Panc1 (cell line): Measurements from ENCODE around the gene GALNT9. TPM values are rescaled to one million over a fixed set of nuclear protein-coding genes. Genes with fewer than 3 reads are reported as not detected.

Source experiments
- ATAC-seq: fragments of 200-7000 bp; cut with Tn5 transposase; 2 replicates; pipeline ENCODE4 v1.9.1; 2020; ENCODE audit warnings: mild to moderate bottlenecking, moderate library complexity
- BruUV-seq: library from RNA; stranded (reverse); fragments of 400-500 nt; replicated peaks from 2 replicates; lab custom pipeline; 2021; lab: Mats Ljungman, UMichigan
- CTCF ChIA-PET: fragments of 300-600 bp; sonication (Branson Sonifier 250); formaldehyde crosslinking; loops from one replicate; lab custom pipeline; 2022; ENCODE audit warnings: antibody characterized with exemption; lab: Charles Lee
- POLR2A ChIA-PET: fragments of 300-600 bp; sonication (Branson Sonifier 250); formaldehyde crosslinking; loops from one replicate; lab custom pipeline; 2022; ENCODE audit warnings: antibody characterized with exemption; lab: Charles Lee
- DNase-seq: peaks from one replicate; pipeline ENCODE4 v3.0.0-alpha.2; 2010; ENCODE audit warnings: low read depth, low spot score
- H3K27ac ChIP-seq: 2 replicates; pipeline ENCODE4 v1.5.1; 2011; ENCODE audit warnings: mild to moderate bottlenecking, low read length, inconsistent platforms
- H3K27me3 ChIP-seq: fragments of 200-500 bp; sonication (Bioruptor generic); 2 replicates; pipeline ENCODE4 v1.6.0; 2014; ENCODE audit warnings: low read length, inconsistent platforms; ENCODE audit not compliant: control insufficient read depth, insufficient read depth
- H3K36me3 ChIP-seq: fragments of 200-500 bp; sonication (Bioruptor generic); 2 replicates; pipeline ENCODE4 v1.5.1; 2014; ENCODE audit warnings: inconsistent platforms, mild to moderate bottlenecking, low read length, moderate library complexity; ENCODE audit not compliant: control insufficient read depth, insufficient read depth
- H3K4me1 ChIP-seq: 2 replicates; pipeline ENCODE4 v1.5.1; 2011; ENCODE audit warnings: inconsistent platforms, mild to moderate bottlenecking, low read length, moderate library complexity; ENCODE audit not compliant: control insufficient read depth, insufficient read depth
- H3K4me3 ChIP-seq, 2 experiments: 2 replicates each; pipeline ENCODE4 v1.5.1; 2011 to 2012; ENCODE audit warnings: low read depth in 2 of 2, low read length in 2 of 2, mild to moderate bottlenecking in 2 of 2, inconsistent platforms in 1 of 2, moderate library complexity in 1 of 2
- H3K9me3 ChIP-seq: fragments of 200-500 bp; sonication (Bioruptor generic); 2 replicates; pipeline ENCODE4 v1.5.1; 2014; ENCODE audit warnings: low read depth, mild to moderate bottlenecking, inconsistent platforms, low read length, moderate library complexity; ENCODE audit not compliant: control insufficient read depth, insufficient read depth
- CTCF ChIP-seq: fragments of 450-650 bp; IDR thresholded peaks from 2 replicates; pipeline ENCODE4 v1.5.1; 2017; ENCODE audit warnings: mild to moderate bottlenecking
- POLR2AphosphoS5 ChIP-seq: IDR thresholded peaks from 2 replicates; pipeline ENCODE4 v1.6.1; 2012; ENCODE audit warnings: mild to moderate bottlenecking, low read depth, low read length, moderate library complexity
- SIN3A ChIP-seq: IDR thresholded peaks from 2 replicates; pipeline ENCODE4 v1.6.1; 2012; ENCODE audit warnings: low read depth, mild to moderate bottlenecking, low read length, moderate library complexity, borderline replicate concordance; ENCODE audit not compliant: insufficient read depth
- TCF7L2 ChIP-seq: IDR thresholded peaks from 2 replicates; pipeline ENCODE4 v1.6.1; 2011; ENCODE audit warnings: mild to moderate bottlenecking, low read depth, low read length, inconsistent platforms
- in situ Hi-C: cut with HindIII; loops from 2 replicates; pipeline ENCODE4 v1.10.0; 2016; ENCODE audit warnings: low sequenced_read_pairs, low pct_unique_long_range_greater_than_20kb
- intact Hi-C: fragments of 100-400 bp; cut with micrococcal nuclease; formaldehyde crosslinking; loops from one replicate; pipeline ENCODE4 v1.10.0; 2022; ENCODE audit not compliant: unreplicated experiment
- total RNA-seq: library from RNA; stranded (reverse); gene quantifications from one replicate; pipeline ENCODE4 v1.2.1, GENCODE V29; 2021; ENCODE audit not compliant: unreplicated experiment
- TF ChIP-seq, protein P1 (sequence below), 2 experiments: IDR thresholded peaks; 2 replicates each; pipeline ENCODE4 v1.6.1; 2011 to 2012; ENCODE audit warnings: low read depth in 2 of 2, control low read depth in 1 of 2, low read length in 1 of 2, mild to moderate bottlenecking in 1 of 2, moderate library complexity in 1 of 2; ENCODE audit not compliant: insufficient read depth in 1 of 2

The GALNT9 gene
- total RNA-seq, 1 experiment from 2014 or later: 0.33 TPM

GRCh38 chr12:132210223-132211055 is 119.0 kb downstream of the GALNT9 start:
- no peaks in the 10 kb centered on the region for H3K4me1 ChIP-seq
- H3K36me3 ChIP-seq: no peaks in the 10 kb centered on the region
- ChIA-PET CTCF (interaction anchor here (0.6 kb wide), 1 partner anchor 52 kb away, joined by 3 read pairs; no protein-coding TSS in a partner anchor), POLR2A (no interaction called here)
- H3K27me3 ChIP-seq: no peaks in the 10 kb centered on the region
- intact Hi-C loops: loop anchor here (10.0 kb wide), 1 partner anchor 56 kb away; no protein-coding TSS in a partner anchor
- TF ChIP-seq SIN3A: no peak
- H3K9me3 ChIP-seq: no peaks in the 10 kb centered on the region
- no peak overlapping the region for H3K4me3 ChIP-seq
- no peak overlapping the region for H3K27ac ChIP-seq
- ATAC-seq: no peak
- no peak for DNase-seq
- in situ Hi-C loops: no loop called here
- no TSS peak for BruUV-seq

GRCh38 chr12:132209619-132210222 is 119.7 kb downstream of the GALNT9 start:
- CTCF ChIA-PET: interaction anchor here (0.6 kb wide), 1 partner anchor 10 kb away, joined by 3 read pairs; no protein-coding TSS in a partner anchor
- Histone ChIP-seq H3K4me3 (no peak overlapping the region), H3K27ac (no peak overlapping the region), H3K9me3 (no peaks in the 10 kb centered on the region), H3K4me1 (no peaks in the 10 kb centered on the region), H3K27me3 (no peaks in the 10 kb centered on the region), H3K36me3 (no peaks in the 10 kb centered on the region)
- no TSS peak for BruUV-seq
- ATAC-seq (no peak), DNase-seq (no peak)
- in situ Hi-C loops: no loop called here
- no peak for TF ChIP-seq SIN3A
- TF ChIP-seq CTCF: no peak
- TF ChIP-seq POLR2AphosphoS5: no peak
- TF ChIP-seq, protein P1, sequence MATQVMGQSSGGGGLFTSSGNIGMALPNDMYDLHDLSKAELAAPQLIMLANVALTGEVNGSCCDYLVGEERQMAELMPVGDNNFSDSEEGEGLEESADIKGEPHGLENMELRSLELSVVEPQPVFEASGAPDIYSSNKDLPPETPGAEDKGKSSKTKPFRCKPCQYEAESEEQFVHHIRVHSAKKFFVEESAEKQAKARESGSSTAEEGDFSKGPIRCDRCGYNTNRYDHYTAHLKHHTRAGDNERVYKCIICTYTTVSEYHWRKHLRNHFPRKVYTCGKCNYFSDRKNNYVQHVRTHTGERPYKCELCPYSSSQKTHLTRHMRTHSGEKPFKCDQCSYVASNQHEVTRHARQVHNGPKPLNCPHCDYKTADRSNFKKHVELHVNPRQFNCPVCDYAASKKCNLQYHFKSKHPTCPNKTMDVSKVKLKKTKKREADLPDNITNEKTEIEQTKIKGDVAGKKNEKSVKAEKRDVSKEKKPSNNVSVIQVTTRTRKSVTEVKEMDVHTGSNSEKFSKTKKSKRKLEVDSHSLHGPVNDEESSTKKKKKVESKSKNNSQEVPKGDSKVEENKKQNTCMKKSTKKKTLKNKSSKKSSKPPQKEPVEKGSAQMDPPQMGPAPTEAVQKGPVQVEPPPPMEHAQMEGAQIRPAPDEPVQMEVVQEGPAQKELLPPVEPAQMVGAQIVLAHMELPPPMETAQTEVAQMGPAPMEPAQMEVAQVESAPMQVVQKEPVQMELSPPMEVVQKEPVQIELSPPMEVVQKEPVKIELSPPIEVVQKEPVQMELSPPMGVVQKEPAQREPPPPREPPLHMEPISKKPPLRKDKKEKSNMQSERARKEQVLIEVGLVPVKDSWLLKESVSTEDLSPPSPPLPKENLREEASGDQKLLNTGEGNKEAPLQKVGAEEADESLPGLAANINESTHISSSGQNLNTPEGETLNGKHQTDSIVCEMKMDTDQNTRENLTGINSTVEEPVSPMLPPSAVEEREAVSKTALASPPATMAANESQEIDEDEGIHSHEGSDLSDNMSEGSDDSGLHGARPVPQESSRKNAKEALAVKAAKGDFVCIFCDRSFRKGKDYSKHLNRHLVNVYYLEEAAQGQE (IDR thresholded peaks at IDR 0.05; ENCODE audit: insufficient read depth in 1 of 2, low read depth in 2 of 2, low read length in 1 of 2): no peak
- no peak for TF ChIP-seq TCF7L2
- intact Hi-C loops: loop anchor here (10.0 kb wide), 1 partner anchor 55 kb away; no protein-coding TSS in a partner anchor
- POLR2A ChIA-PET: no interaction called here
